Measurements from ENCODE around the gene WDR82. TPM values are rescaled to one million over a fixed set of nuclear protein-coding genes. Genes with fewer than 3 reads are reported as not detected.

The WDR82 gene
- total and polyA plus RNA-seq, 2 of the 4 experiments (the other 2 are of a cell fraction): 38.1 to 68.1 TPM

- Histone ChIP-seq H3K36me3 (ENCODE audit: control insufficient read depth, insufficient read depth, low read length) (peaks cover 59% of the 10 kb centered on the region), H3K4ac (ENCODE audit: low read depth, low read length) (no peak overlapping the region), H2BK5ac (ENCODE audit: low read depth, low read length, poor library complexity, severe bottlenecking) (no peak overlapping the region), H4K91ac (ENCODE audit: insufficient read depth, low read depth, low read length) (no peak overlapping the region), H4K5ac (ENCODE audit: low read depth, low read length) (no peak overlapping the region), H3K27me3 (ENCODE audit: control insufficient read depth, insufficient read depth, low read length) (no peaks in the 10 kb centered on the region), H3K14ac (replicated peaks; ENCODE audit: low read depth, low read length) (no peak overlapping the region), H2AFZ (replicated peaks; ENCODE audit: low read length, poor library complexity) (no peak overlapping the region), H3K9me1 (ENCODE audit: insufficient read depth, low read length) (no peaks in the 10 kb centered on the region), H3K4me3 (ENCODE audit: insufficient read depth, low read depth, low read length) (no peak overlapping the region), H4K8ac (ENCODE audit: low read depth in 2 of 2, low read length in 2 of 2) (no peak overlapping the region), H3K4me2 (ENCODE audit: low read depth, low read length) (no peak overlapping the region), H3K79me1 (ENCODE audit: low read depth in 1 of 2, low read length in 2 of 2) (peaks cover 12 to 56% of the 10 kb centered on the region in 2 experiments), H3K27ac (ENCODE audit: insufficient read depth, low read length) (no peak overlapping the region), H2BK120ac (ENCODE audit: low read depth, low read length) (no peak overlapping the region), H2AK9ac (replicated peaks; ENCODE audit: low read depth, low read length, poor library complexity) (no peak overlapping the region), H3K9ac (ENCODE audit: low read depth, low read length) (no peak overlapping the region), H3K18ac (ENCODE audit: low read depth, low read length) (no peak overlapping the region), H2AK5ac (ENCODE audit: low read depth, low read length) (no peak overlapping the region), H3K23ac (ENCODE audit: low read depth, low read length) (no peak overlapping the region), H3K4me1 (ENCODE audit: control insufficient read depth, insufficient read depth, low read length) (0 out of 2 replicates have a peak, but pooled peaks cover 2% of the 10 kb centered on the region), H4K20me1 (ENCODE audit: insufficient read depth, low read length) (peaks cover 23% of the 10 kb centered on the region), H2BK15ac (ENCODE audit: low read depth, low read length) (no peak overlapping the region), H2BK20ac (ENCODE audit: low read depth, low read length) (no peak overlapping the region), H3K56ac (ENCODE audit: extremely low read depth, insufficient read depth, low read length) (no peak overlapping the region), H3K9me3 (ENCODE audit: control insufficient read depth, insufficient read depth, low read length) (no peaks in the 10 kb centered on the region)
- no CpG with 5 or more reads among the region's 3 CpGs for WGBS, 2 experiments (ENCODE audit: extremely low coverage in 2 of 2, insufficient read length in 1 of 2)
- DNase-seq (no peak), ATAC-seq (ENCODE audit: low read depth) (no peak)
- dilution Hi-C loops (cut with HindIII; ENCODE audit: low sequenced_read_pairs, unreplicated experiment) (no loop called here), in situ Hi-C loops (cut with MboI; ENCODE audit: low sequenced_read_pairs) (no loop called here), intact Hi-C loops (cut with micrococcal nuclease) (no loop called here)
- TF ChIP-seq BHLHE40 (IDR thresholded peaks at IDR 0.05; ENCODE audit: low read depth, low read length) (no peak), RAD21 (IDR thresholded peaks at IDR 0.05; ENCODE audit: low read length) (no peak), CTCF (conservative IDR thresholded peaks at IDR 0.05; ENCODE audit: low read depth, low read length) (no peak), CHD1 (IDR thresholded peaks at IDR 0.05; ENCODE audit: low read depth, low read length) (no peak), RCOR1 (IDR thresholded peaks at IDR 0.05; ENCODE audit: insufficient replicate concordance, low read length) (no peak), MAZ (IDR thresholded peaks at IDR 0.05; ENCODE audit: borderline replicate concordance, low read depth, low read length) (no peak), RFX5 (IDR thresholded peaks at IDR 0.05; ENCODE audit: low read depth, low read length) (no peak), NFE2L2 (IDR thresholded peaks at IDR 0.05; ENCODE audit: low read depth, low read length) (no peak), FOS (IDR thresholded peaks at IDR 0.05; ENCODE audit: low read depth, low read length) (no peak), MXI1 (IDR thresholded peaks at IDR 0.05; ENCODE audit: borderline replicate concordance, low read depth, low read length) (no peak), POLR2A (IDR thresholded peaks at IDR 0.05; ENCODE audit: low read depth, low read length) (no peak), ELK1 (IDR thresholded peaks at IDR 0.05; ENCODE audit: borderline replicate concordance, low read depth, low read length) (no peak), MAFK (IDR thresholded peaks at IDR 0.05; ENCODE audit: low read depth, low read length) (no peak), CEBPB (IDR thresholded peaks at IDR 0.05; ENCODE audit: low read depth, low read length) (no peak), SMC3 (IDR thresholded peaks at IDR 0.05; ENCODE audit: low read depth, low read length) (no peak), USF2 (IDR thresholded peaks at IDR 0.05; ENCODE audit: low read depth, low read length) (no peak)
- no TSS peak for BruUV-seq (replicated peaks)
- POLR2A ChIA-PET (ENCODE audit: unreplicated experiment): interaction anchor here (0.5 kb wide), 1 partner anchor 1993 kb away, joined by 4 read pairs; no protein-coding TSS in a partner anchor
- CTCF ChIA-PET: interaction anchor here (0.6 to 1.1 kb wide), 2 partner anchors 12 to 37 kb away, joined by 3 to 6 read pairs; no protein-coding TSS in a partner anchor
Observed at GRCh38 chr3:52256159-52256558, 22.3 kb downstream of the WDR82 start.

Measured in IMR-90 (cell line).